H9 (cell line): ENCODE results near the gene SOX13. TPM values are rescaled to one million over a fixed set of nuclear protein-coding genes. Genes with fewer than 3 reads are reported as not detected.

Experiments used
- DNase-seq: peaks from one replicate; pipeline ENCODE4 v3.0.0-alpha.2; 2017
- H2AFZ ChIP-seq: one replicate; pipeline ENCODE4 v1.6.1; 2013; ENCODE audit warnings: mild to moderate bottlenecking, low read length, control low read depth, moderate library complexity
- H2AK5ac ChIP-seq: 2 replicates; pipeline ENCODE4 v1.6.1; 2013; ENCODE audit warnings: low read length, control low read depth, mixed read lengths; ENCODE audit not compliant: insufficient read length
- H2BK120ac ChIP-seq: one replicate; pipeline ENCODE4 v1.6.1; 2013; ENCODE audit warnings: low read depth, mild to moderate bottlenecking, low read length, control low read depth, inconsistent platforms; ENCODE audit not compliant: poor library complexity, severe bottlenecking
- H2BK12ac ChIP-seq: 2 replicates; pipeline ENCODE4 v1.6.1; 2013; ENCODE audit warnings: low read length, control low read depth, mixed read lengths, low read depth; ENCODE audit not compliant: insufficient read length
- H2BK15ac ChIP-seq: 2 replicates; pipeline ENCODE4 v1.6.1; 2013; ENCODE audit warnings: low read depth, low read length, control low read depth
- H2BK20ac ChIP-seq: one replicate; pipeline ENCODE4 v1.6.1; 2013; ENCODE audit warnings: low read depth, mild to moderate bottlenecking, low read length, control low read depth, inconsistent platforms; ENCODE audit not compliant: poor library complexity, severe bottlenecking
- H2BK5ac ChIP-seq: 2 replicates; pipeline ENCODE4 v1.6.1; 2013; ENCODE audit warnings: low read length, control low read depth, mixed read lengths; ENCODE audit not compliant: insufficient read length
- H3K14ac ChIP-seq: 2 replicates; pipeline ENCODE4 v1.6.1; 2013; ENCODE audit warnings: low read length, control low read depth; ENCODE audit not compliant: insufficient read depth
- H3K18ac ChIP-seq: 2 replicates; pipeline ENCODE4 v1.6.1; 2013; ENCODE audit warnings: low read depth, mild to moderate bottlenecking, mixed read lengths, low read length, control low read depth; ENCODE audit not compliant: insufficient read length
- H3K23ac ChIP-seq: 2 replicates; pipeline ENCODE4 v1.6.1; 2013; ENCODE audit warnings: low read length, control low read depth, mixed read lengths, low read depth; ENCODE audit not compliant: insufficient read length
- H3K23me2 ChIP-seq: 2 replicates; pipeline ENCODE4 v1.6.1; 2013; ENCODE audit warnings: low read depth, mild to moderate bottlenecking, mixed read lengths, low read length, control low read depth; ENCODE audit not compliant: insufficient read length, poor library complexity, severe bottlenecking
- H3K27ac ChIP-seq: 2 replicates; pipeline ENCODE4 v1.5.1; 2013; ENCODE audit warnings: low read length, control low read depth, mixed read lengths, low read depth; ENCODE audit not compliant: insufficient read length
- H3K27me3 ChIP-seq: 2 replicates; pipeline ENCODE4 v1.6.1; 2013; ENCODE audit warnings: low read length, control low read depth, inconsistent platforms; ENCODE audit not compliant: insufficient read depth
- H3K4ac ChIP-seq: 2 replicates; pipeline ENCODE4 v1.6.1; 2013; ENCODE audit warnings: low read depth, mild to moderate bottlenecking, control low read depth, inconsistent platforms, low read length, moderate library complexity
- H3K4me1 ChIP-seq: 2 replicates; pipeline ENCODE4 v1.6.1; 2013; ENCODE audit warnings: low read length, control low read depth, inconsistent platforms; ENCODE audit not compliant: insufficient read depth
- H3K4me2 ChIP-seq: 2 replicates; pipeline ENCODE4 v1.6.1; 2013; ENCODE audit warnings: low read length, control low read depth, mixed read lengths; ENCODE audit not compliant: insufficient read length, insufficient read depth
- H3K56ac ChIP-seq: 2 replicates; pipeline ENCODE4 v1.6.1; 2013; ENCODE audit warnings: low read depth, mild to moderate bottlenecking, mixed read lengths, low read length, control low read depth; ENCODE audit not compliant: insufficient read length
- H3K79me1 ChIP-seq: 2 replicates; pipeline ENCODE4 v1.6.1; 2013; ENCODE audit warnings: low read depth, mild to moderate bottlenecking, moderate library complexity, low read length, control low read depth, inconsistent platforms; ENCODE audit not compliant: insufficient read depth, poor library complexity, severe bottlenecking
- H3K79me2 ChIP-seq: 2 replicates; pipeline ENCODE4 v1.6.1; 2013; ENCODE audit warnings: low read length, control low read depth, inconsistent platforms; ENCODE audit not compliant: insufficient read depth
- H3K9ac ChIP-seq: 2 replicates; pipeline ENCODE4 v1.6.1; 2013; ENCODE audit warnings: low read length, control low read depth, mixed read lengths; ENCODE audit not compliant: insufficient read length; ENCODE audit errors: extremely low read depth
- H3K9me3 ChIP-seq: one replicate; pipeline ENCODE4 v1.6.1; 2013; ENCODE audit warnings: low read depth, low read length, inconsistent platforms; ENCODE audit not compliant: control insufficient read depth
- H3T11ph ChIP-seq: one replicate; pipeline ENCODE4 v1.6.1; 2013; ENCODE audit warnings: mild to moderate bottlenecking, low read length, control low read depth, inconsistent platforms
- H4K20me1 ChIP-seq: one replicate; pipeline ENCODE4 v1.6.1; 2013; ENCODE audit not compliant: control insufficient read depth, insufficient read length, insufficient read depth
- H4K5ac ChIP-seq: 2 replicates; pipeline ENCODE4 v1.6.1; 2013; ENCODE audit warnings: low read depth, mild to moderate bottlenecking, mixed read lengths, low read length, control low read depth; ENCODE audit not compliant: insufficient read length
- H4K8ac ChIP-seq: replicated peaks from 2 replicates; pipeline ENCODE4 v1.6.1; 2013; ENCODE audit warnings: low read length, control low read depth, mixed read lengths, low read depth; ENCODE audit not compliant: insufficient read length
- H4K91ac ChIP-seq: 2 replicates; pipeline ENCODE4 v1.6.1; 2013; ENCODE audit warnings: low read depth, mild to moderate bottlenecking, moderate library complexity, mixed read lengths, low read length, control low read depth; ENCODE audit not compliant: insufficient read length
- H3K27ac Mint-ChIP-seq, 3 experiments: 2 replicates in 2 of 3; 3 replicates in 1 of 3; pipeline ENCODE4 v1.8.0; 2020 to 2021; ENCODE audit warnings: mixed read lengths in 3 of 3, mild to moderate bottlenecking in 1 of 3, moderate library complexity in 1 of 3
- H3K27me3 Mint-ChIP-seq: 2 replicates; pipeline ENCODE4 v1.8.0; 2021; ENCODE audit warnings: low read depth, mild to moderate bottlenecking, moderate library complexity, mixed read lengths
- H3K36me3 Mint-ChIP-seq, 3 experiments: 2 replicates in 2 of 3; 3 replicates in 1 of 3; pipeline ENCODE4 v1.8.0; 2020 to 2021; ENCODE audit warnings: low read depth in 3 of 3, mixed read lengths in 3 of 3; ENCODE audit not compliant: insufficient read depth in 1 of 3
- H3K4me1 Mint-ChIP-seq, 2 experiments: 2 replicates each; pipeline ENCODE4 v1.8.0; 2020; ENCODE audit warnings: mixed read lengths in 2 of 2
- H3K4me3 Mint-ChIP-seq, 2 experiments: 2 replicates in 1 of 2; 3 replicates in 1 of 2; pipeline ENCODE4 v1.8.0; 2020 to 2021; ENCODE audit warnings: mild to moderate bottlenecking in 2 of 2, mixed read lengths in 2 of 2, moderate library complexity in 1 of 2
- H3K9me3 Mint-ChIP-seq, 2 experiments: 2 replicates in 1 of 2; 3 replicates in 1 of 2; pipeline ENCODE4 v1.8.0; 2020; ENCODE audit warnings: mild to moderate bottlenecking in 2 of 2, mixed read lengths in 2 of 2, moderate library complexity in 1 of 2
- WGBS: extraction: QIAGEN DNeasy Blood & Tissue Kit; methylation state at CpG from one replicate; pipeline ENCODE4 v1.1.7; 2013; ENCODE audit warnings: missing lambda C conversion rate, low lambda C conversion rate, mixed read lengths; ENCODE audit not compliant: insufficient read length; ENCODE audit errors: extremely low coverage; 5-methylcytosine and 5-hydroxymethylcytosine counted together
- total RNA-seq: library from RNA; stranded (reverse); gene quantifications from 2 replicates; pipeline ENCODE4 v1.2.1, GENCODE V29; 2021
- TF ChIP-seq, protein P1 (sequence below): fragments of 200-600 bp; sonication (generic); conservative IDR thresholded peaks from 3 replicates; pipeline ENCODE4 v1.8.0; 2021; ENCODE audit warnings: antibody characterized with exemption, mild to moderate bottlenecking

Gene SOX13
- total RNA-seq, 1 experiment from 2014 or later: 120 TPM

DNA sequence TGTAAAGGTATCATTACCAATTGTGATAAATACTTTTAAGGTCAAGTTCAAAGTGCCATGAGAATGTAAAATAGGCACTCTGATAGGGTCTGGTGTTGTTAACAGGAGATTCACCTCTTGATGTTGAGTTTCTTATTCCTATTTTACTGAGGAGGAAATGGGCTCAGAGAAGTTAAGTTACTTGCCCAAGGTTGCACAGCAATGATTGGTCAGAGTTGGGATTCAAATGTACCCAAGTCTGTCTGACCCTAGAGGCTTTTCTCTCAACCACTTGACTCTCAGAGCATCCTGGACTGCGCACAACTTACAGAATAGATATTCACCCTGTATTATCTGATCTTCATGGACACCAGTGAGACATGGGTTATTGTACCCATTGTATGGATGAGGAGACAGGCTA, 33.9 kb downstream of the SOX13 start:
- H3K4me2 ChIP-seq: no peak overlapping the region
- H2BK120ac ChIP-seq: no peak overlapping the region
- H3T11ph ChIP-seq: no peak overlapping the region
- H4K20me1 ChIP-seq: no peaks in the 10 kb centered on the region
- no peak overlapping the region for H2BK15ac ChIP-seq
- peaks cover 27% of the 10 kb centered on the region for H3K4me1 ChIP-seq
- H3K9me3 ChIP-seq: no peaks in the 10 kb centered on the region
- no peak overlapping the region for H4K91ac ChIP-seq
- Mint-ChIP-seq H3K36me3 (peaks cover 0 to 3% (median 0%) of the 10 kb centered on the region in 3 experiments; a peak in 1 of 7 replicates), H3K4me1 (peaks cover 72 to 80% of the 10 kb centered on the region in 2 experiments), H3K27ac (no peak overlapping the region), H3K27me3 (no peaks in the 10 kb centered on the region; the same call in 1 of the 2 replicates), H3K4me3 (no peak overlapping the region), H3K9me3 (no peaks in the 10 kb centered on the region)
- H3K23ac ChIP-seq: no peak overlapping the region
- no peak overlapping the region for H3K56ac ChIP-seq
- TF ChIP-seq, protein P1, sequence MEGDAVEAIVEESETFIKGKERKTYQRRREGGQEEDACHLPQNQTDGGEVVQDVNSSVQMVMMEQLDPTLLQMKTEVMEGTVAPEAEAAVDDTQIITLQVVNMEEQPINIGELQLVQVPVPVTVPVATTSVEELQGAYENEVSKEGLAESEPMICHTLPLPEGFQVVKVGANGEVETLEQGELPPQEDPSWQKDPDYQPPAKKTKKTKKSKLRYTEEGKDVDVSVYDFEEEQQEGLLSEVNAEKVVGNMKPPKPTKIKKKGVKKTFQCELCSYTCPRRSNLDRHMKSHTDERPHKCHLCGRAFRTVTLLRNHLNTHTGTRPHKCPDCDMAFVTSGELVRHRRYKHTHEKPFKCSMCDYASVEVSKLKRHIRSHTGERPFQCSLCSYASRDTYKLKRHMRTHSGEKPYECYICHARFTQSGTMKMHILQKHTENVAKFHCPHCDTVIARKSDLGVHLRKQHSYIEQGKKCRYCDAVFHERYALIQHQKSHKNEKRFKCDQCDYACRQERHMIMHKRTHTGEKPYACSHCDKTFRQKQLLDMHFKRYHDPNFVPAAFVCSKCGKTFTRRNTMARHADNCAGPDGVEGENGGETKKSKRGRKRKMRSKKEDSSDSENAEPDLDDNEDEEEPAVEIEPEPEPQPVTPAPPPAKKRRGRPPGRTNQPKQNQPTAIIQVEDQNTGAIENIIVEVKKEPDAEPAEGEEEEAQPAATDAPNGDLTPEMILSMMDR: no peak
- no peak overlapping the region for H3K9ac ChIP-seq
- H3K27ac ChIP-seq: no peak overlapping the region
- no peaks in the 10 kb centered on the region for H3K27me3 ChIP-seq
- H3K23me2 ChIP-seq: no peaks in the 10 kb centered on the region
- H4K8ac ChIP-seq: no peak overlapping the region
- no CpG with 5 or more reads among the region's 1 CpG for WGBS
- H2BK12ac ChIP-seq: no peak overlapping the region
- H2AFZ ChIP-seq: no peak overlapping the region
- no peak overlapping the region for H2AK5ac ChIP-seq
- H3K79me2 ChIP-seq: peaks cover 44% of the 10 kb centered on the region; the same call in 1 of the 2 replicates
- no peak overlapping the region for H3K4ac ChIP-seq
- no peak for DNase-seq
- H3K14ac ChIP-seq: no peak overlapping the region
- H4K5ac ChIP-seq: no peak overlapping the region
- peaks cover 5% of the 10 kb centered on the region for H3K79me1 ChIP-seq
- no peak overlapping the region for H2BK5ac ChIP-seq
- no peak overlapping the region for H3K18ac ChIP-seq
- no peak overlapping the region for H2BK20ac ChIP-seq
